Skin of body (tissue), 2 donors: ENCODE measurements around the gene PZP. TPM values are rescaled to one million over a fixed set of nuclear protein-coding genes. Genes with fewer than 3 reads are reported as not detected.
"Not testable (repeated sequence)": the region's sequence is repeated elsewhere in the genome, so short reads cannot be mapped to it uniquely, and the experiment has no call there.

Source experiments
- DNase-seq: peaks from one replicate; lab custom pipeline; 2025; lab: John Stamatoyannopoulos, UW
- total RNA-seq: library from RNA; depleted of rRNA; stranded (reverse); fragments of >200 nt; gene quantifications from one replicate; pipeline ENCODE4 v1.2.3, GENCODE V29; 2014

PZP gene
- total RNA-seq, result 0.20 TPM

GRCh38 chr12:9208229-9208628 lies at the start of gene PZP:
Gene PZP (minus strand): TSS chr12:9208395. CDS start chr12:9208341, 54 bp downstream.
- no peak for DNase-seq

- DNase-seq, result no peak
These were observed 48.7 kb upstream of the PZP start for GRCh38 chr12:9256758-9257405.

- no peak for DNase-seq
These were observed 48.1 kb upstream of the PZP start for GRCh38 chr12:9256341-9256740.

- DNase-seq, result no peak
These were observed 47.6 kb upstream of the PZP start for GRCh38 chr12:9255837-9256236.

- DNase-seq, result no peak
These were observed 45.3 kb upstream of the PZP start for GRCh38 chr12:9253464-9253863.

- DNase-seq, result not testable (repeated sequence)
These were observed 44.6 kb upstream of the PZP start for GRCh38 chr12:9252791-9253190.

- DNase-seq, result no peak
These were observed 44.1 kb upstream of the PZP start for GRCh38 chr12:9252256-9252655.

- no peak for DNase-seq
These were observed 40.2 kb upstream of the PZP start for GRCh38 chr12:9248435-9248834.

- DNase-seq, result no peak
These were observed 36.7 kb upstream of the PZP start for GRCh38 chr12:9244894-9245293.

- no peak for DNase-seq
These were observed 35.9 kb upstream of the PZP start for GRCh38 chr12:9243999-9244649.

- DNase-seq, result no peak
These were observed 33.1 kb upstream of the PZP start for GRCh38 chr12:9241301-9241700.

GRCh38 chr12:9240776-9241175 lies 32.6 kb upstream of the PZP start:
- DNase-seq, result no peak

- DNase-seq, result not testable (repeated sequence)
These were observed 31.9 kb upstream of the PZP start for GRCh38 chr12:9240004-9240635.

GRCh38 chr12:9237286-9237685 lies 29.1 kb upstream of the PZP start:
- DNase-seq, result no peak

- no peak for DNase-seq
These were observed 27.3 kb upstream of the PZP start for GRCh38 chr12:9235519-9235918.

GRCh38 chr12:9227950-9228349 lies 19.8 kb upstream of the PZP start:
- DNase-seq, result no peak

- DNase-seq, result no peak
These were observed 15.6 kb upstream of the PZP start for GRCh38 chr12:9223830-9224229.

GRCh38 chr12:9221483-9221882 lies 13.3 kb upstream of the PZP start:
- DNase-seq, result no peak

GRCh38 chr12:9221011-9221410 lies 12.8 kb upstream of the PZP start:
- DNase-seq, result not testable (repeated sequence)

- DNase-seq, result no peak
These were observed 6.3 kb upstream of the PZP start for GRCh38 chr12:9214534-9214933.

GRCh38 chr12:9211687-9212086 lies 3.5 kb upstream of the PZP start:
- no peak for DNase-seq

GRCh38 chr12:9204380-9204779 lies 3.8 kb downstream of the PZP start:
- DNase-seq, result no peak

- no peak for DNase-seq
These were observed 10.2 kb downstream of the PZP start for GRCh38 chr12:9198012-9198411.
